DOHH2 (cell line): ENCODE measurements around the gene PDCD2L.

ENCODE experiments used
- CTCF ChIP-seq: fragments of 200-600 bp; sonication (generic); IDR thresholded peaks from one replicate; pipeline ENCODE4 v1.5.1; 2014; ENCODE audit warnings: antibody characterized with exemption, mild to moderate bottlenecking, low read depth, low read length; ENCODE audit not compliant: poor library complexity, severe bottlenecking
- EZH2phosphoT487 ChIP-seq: fragments of 200-600 bp; sonication (generic); IDR thresholded peaks from 2 replicates; pipeline ENCODE4 v1.6.1; 2017; ENCODE audit warnings: borderline replicate concordance, mild to moderate bottlenecking, antibody characterized with exemption, low read length, moderate library complexity, mixed read lengths

GRCh38 chr19:34383599-34383998 lies 20.6 kb upstream of the PDCD2L start:
- TF ChIP-seq EZH2phosphoT487 (no peak), CTCF (no peak)
